GM19238 (cell line): ENCODE measurements around the gene PHF5A.
A peak's percentile ranks its signal among the peaks of the same experiment; 100 is the strongest.
"Not testable (repeated sequence)": the region's sequence is repeated elsewhere in the genome, so short reads cannot be mapped to it uniquely, and the experiment has no call there.

Source experiments
- DNase-seq: peaks from one replicate; pipeline ENCODE4 v3.0.0; 2011; ENCODE audit warnings: low spot score; ENCODE audit not compliant: insufficient read length

Gene PHF5A

DNA sequence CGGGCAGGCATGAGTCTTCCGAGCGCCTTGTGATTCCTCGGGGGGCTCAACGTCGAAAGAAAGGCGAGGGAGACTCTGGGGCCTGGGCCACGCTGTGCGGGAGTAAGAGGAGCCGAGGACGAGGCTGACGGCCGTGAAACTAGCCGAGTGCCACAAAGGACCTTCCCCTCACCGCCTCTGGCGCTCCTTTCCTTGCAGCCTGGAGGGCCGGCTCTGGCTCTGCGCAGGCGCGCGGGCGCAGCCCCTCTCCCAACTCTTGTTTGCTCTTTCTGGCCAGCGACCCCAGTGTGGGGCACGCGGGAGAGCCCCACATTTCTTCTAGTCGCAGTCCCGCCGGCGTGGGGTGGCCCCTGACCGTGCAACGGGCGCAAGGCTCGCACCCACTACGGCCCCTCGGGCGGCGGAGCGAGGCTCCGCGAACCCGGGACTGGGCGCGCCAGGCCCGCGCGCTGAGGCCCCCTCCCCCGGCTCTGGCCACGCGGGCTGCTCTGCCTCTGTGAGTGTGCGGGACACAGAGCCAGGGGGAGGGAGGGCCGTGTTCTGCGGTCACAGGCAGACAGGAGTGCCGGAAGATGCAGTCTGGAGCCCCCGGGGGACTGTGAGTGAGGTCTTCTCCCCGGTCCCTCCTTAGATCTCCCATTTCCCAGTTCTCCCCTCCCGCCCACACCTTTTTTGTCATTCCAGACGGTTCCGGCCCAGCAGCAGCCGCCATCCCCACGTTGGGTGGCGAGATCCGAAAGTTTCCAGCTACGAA is 20.9 kb downstream of the PHF5A start:
- DNase-seq: no peak

DNA sequence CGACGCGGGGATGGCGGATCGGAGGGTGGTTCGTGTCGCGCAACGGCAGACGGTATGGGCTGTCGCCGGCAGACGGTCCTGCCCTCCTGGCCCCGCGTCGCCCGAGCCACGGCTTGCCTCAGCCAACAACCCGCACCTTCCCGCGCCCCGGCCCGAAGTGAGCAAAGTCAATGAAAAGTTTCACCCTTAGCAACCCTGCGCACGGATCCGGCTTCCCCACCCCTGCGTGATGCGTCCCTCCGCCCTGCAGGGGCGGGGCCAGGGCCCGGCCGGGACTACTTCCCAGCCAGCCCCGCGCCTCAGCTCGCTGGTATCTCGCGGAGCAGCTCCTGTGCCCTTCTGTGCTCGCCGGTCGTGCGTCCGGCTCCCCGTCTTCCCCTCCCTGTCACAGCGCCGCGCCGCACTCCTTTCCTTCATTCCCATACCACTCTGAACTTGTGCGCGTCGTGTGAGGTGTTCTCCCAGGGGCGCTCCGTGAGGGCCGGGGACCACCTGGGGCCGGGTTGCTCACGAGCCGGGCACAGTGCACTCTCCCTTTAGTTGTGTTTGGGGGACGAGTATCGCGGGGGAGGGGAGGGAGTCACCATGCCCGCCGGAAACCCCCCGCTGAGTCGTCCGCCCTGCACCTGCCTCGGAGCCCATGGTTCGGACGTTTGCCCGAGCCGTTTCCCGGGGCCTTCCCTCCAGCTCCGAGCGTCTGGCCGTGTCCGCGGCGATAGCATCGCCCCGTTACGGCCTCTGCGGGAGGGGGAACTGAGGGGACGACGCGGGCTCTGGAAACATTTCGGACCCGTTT is 21.7 kb downstream of the PHF5A start, which contains the start of gene TOB2:
Gene TOB2 (minus strand): TSS at position 163 of the 796 bp plus-strand sequence. CDS start 9,456 bp downstream, outside the sequence.
- peak; percentile 51 for DNase-seq

DNA sequence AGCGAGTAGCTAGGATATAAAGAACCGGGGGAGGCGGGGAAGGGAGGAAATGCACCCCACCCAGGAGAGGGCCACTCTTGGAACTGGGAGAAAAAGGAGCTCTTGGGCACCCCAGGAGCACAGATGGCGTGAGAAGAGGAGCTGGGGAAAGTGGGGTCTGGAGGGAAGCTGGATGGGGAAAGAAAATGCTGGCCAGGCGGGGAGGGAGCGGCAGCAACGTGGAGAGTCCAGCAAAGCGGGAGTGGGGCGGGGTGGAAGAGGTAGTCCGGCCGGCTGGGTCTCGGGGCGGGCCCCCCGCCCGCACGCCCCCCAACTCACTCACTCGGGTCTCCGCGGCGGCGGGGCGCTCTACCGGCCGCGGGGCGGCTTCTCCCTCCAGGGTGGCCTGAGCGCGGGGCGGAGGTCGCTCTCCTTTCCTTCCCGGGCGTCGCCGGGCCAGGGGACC is 22.4 kb downstream of the PHF5A start:
- no peak for DNase-seq

DNA sequence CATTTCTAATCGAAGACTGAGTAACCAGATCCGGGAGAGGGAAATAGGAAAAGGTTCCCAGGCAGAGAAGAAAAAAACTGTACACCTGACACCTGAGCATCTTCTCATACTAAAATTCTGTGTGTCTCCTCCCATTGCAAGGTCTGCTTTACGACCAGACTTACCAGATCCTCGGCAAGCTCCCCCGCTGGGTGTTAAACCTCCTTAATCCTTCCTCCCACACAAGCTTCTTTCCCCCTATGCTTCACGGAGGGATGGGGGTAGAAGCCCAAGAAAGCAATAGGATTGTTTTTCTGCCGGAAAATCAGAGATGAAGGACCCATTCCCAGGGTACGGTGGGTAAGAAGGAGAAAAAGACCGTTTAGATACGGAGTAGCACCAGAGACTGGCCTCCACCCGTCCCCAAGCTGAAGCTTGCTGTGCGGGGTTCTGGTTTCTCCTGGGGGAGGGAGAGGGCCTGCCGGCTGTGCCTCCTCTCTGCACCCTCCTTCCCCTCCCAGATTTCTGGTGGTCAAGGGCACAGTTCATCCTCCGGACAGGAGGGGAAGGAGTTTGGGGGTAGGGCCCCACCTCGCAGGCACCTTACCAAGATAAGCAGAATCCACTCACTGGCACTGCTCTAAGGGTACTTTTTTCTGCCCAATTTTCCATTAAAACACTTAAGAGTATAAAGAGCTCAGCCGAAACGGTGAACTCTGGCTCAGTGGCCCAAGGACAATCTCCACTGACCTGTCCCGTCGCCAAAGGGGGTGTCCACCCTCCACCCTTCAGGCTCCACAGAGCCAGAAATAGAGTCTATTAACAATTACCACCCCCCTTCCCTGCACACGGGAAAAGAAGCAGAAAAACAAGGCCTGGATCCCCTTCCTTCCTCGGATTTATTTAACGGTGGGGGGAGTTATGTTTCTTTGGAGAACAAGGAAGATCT is 23.1 kb downstream of the PHF5A start:
- no peak for DNase-seq

DNA sequence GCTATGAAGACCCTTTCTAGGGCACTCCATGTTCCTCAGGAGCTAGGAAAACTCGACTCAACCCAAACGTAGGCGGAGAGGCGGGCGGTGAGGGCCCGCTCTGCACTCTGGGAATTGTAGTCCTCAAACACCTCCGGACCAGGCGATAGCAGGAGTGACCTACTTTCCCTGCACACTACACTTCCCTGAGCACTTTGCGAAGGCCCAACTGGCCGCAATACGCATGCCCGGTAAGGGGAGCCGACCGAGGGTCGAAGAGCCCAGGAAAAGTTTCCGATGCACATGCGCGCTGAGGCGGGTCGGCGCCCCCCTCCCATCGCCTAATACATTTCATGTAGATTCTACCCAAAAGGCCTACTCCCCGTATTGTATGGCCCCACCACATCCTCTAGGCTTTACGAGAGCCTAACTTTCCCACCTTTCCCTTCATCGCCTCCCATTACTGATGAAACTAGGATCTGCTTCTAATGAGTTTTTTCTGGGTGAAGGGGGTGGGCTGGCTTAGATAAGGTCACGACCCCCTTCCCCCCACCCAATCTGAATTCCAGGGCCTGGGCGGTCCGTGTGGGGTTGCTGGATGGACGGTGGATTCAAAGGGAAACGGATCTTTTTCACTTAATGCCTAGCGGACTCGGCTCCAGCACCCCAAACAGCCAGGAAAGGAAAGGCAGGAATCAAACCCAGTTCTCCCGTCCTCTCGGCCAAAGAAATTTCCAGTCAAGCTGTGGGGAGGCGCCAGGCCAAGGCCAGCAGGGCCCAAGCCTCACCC is 23.9 kb downstream of the PHF5A start:
- peak; percentile 70 for DNase-seq

DNA sequence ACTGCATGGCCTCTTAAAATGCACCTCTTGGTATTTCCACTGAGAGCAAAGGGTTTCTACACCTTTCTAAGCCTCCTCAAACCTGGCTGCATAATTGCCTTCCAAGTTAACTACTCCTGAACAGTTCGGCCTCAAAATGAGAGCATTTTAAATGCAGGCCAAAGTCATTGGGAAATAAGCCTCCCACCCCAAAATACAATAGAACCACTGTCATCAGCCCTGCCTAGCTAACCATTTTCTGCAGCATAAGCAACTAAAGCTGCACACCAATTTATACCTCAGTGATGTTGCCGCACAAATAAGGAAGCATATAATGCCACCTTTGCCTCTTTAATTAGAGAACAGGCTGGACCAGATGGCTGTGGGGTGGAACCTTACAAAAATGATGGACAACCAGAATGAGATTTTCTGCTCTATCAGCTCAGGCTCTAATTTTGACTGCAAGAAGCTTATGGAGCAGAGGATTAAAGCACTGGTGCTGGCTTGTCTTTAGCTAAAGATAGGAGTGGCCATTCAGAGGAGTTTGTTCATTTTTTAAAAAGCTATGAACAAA is 26.2 kb downstream of the PHF5A start:
- no peak for DNase-seq

DNA sequence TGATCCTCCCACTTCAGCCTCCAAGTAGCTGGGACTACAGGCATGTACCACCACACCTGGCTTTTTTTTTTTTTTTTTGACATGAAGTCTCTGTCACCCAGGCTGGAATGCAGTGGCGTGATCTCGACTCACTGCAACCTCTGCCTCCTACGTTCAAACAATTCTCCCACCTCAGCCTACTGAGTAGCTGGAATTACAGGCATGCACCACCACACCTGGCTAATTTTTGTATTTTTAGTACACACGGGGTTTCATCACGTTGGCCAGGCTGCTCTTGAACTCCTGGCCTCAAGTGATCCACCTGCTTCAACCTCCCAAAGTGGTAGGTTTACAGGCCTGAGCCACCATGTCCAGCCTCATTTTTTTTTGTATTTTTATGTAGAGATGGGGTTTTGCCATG is 28.0 kb downstream of the PHF5A start:
- not testable (repeated sequence) for DNase-seq

DNA sequence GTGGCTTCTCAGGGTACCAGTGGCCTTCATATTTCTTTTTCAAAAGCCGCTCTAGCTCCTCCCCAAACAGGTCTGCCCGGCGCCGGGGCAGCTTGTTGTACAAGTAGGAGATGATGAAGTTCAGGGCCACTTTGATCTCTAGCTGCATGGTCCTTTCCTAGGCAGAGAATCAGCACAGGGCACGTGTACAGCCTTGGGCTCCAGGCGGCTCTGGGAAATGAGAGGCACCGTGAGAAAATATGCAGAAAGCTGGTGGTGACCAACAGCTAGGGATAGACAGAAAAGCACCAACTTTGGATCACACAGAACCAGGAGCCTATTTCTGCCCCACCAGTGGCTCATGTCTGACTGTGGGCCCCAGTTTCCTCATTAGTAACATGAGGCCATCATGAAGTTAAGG is 31.3 kb downstream of the PHF5A start:
- no peak for DNase-seq

DNA sequence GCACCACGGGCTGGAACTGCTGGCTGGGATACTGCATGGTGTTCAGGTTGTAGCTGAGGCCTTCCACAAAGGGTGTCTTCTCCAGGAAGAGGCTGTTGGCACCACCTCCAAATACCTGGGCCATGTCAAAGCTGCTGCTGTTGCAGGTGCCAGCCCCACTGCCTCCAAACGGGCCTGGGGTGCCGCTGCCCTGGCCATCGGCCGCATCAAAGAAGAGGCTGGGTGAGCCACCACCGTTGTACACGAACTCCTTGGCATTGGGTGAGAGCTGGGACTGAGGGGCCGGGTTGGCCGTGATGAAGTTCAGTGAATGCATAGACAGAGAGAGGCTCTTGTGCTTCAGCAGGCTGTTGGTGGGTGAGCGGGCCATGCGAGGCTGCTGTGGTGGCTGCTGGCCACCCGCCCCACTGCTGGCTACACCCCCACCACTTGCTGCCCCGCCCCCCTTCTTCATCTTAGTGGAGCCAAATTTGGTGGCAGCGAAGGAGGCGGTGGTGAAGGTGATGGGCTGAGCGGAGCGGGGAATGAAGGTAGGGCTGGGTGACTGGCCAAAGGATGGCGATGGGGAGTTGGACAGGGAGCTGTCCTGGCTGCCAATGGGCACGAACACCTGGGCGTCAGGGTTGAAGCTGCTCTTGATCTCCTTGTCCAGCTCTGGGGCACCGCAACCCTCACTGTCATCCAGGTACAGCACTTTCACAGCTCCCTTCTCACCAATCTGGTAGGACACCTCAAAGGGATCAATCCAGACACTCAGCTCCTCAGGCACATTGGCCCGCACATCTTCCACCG is 32.0 kb downstream of the PHF5A start:
- DNase-seq: no peak

DNA sequence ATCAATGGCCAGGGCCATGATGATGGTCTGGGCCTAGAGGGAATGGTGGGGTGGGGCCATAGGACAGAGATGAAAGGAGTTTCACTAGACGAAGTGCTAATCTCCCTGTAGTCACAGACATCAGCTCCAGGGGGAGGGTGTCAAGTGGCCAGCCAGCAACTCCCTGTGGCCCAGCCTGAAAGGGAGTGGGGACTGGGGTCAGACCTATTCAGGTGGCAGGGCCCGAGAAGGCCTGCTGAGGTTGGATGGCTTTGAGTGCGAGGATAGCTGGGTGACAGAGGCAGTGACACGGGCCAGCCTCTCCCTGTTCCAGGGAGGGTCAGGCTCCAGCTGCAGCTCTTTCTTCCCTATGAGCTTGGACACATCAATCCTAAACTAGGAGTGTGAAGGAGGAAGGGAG is 32.9 kb downstream of the PHF5A start:
- no peak for DNase-seq

DNA sequence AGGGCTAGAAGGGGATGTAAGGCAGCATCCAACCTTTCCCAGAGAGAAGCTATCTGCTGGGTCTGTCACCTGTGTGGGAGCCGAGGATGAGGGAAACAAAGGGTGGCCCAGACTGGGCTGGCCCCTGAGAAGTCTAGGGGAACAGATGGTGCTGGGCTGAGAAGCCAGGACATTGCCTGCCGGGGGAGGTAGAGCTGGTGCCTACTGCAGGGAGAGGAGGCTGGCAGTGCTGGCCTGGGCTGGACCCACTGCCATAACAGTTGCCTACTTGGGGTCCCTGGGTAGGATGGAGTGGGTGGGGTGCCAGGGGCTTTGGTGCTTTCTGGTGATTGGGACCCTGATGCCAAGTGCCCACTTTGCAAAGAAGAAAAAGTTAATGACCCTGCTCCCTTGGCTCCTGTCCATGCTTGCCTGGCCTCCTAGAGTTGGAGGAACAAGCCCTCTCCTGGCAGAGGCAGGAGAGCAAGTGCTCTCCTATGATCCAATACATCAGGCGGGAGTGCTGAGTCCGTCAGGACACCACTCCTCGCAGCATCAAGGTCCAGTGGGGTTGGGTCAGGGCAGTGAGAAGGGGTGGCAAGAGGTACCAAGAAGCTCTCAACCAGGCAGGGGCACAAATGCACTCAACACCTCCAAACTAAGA is 34.0 kb downstream of the PHF5A start:
- DNase-seq: not testable (repeated sequence)

DNA sequence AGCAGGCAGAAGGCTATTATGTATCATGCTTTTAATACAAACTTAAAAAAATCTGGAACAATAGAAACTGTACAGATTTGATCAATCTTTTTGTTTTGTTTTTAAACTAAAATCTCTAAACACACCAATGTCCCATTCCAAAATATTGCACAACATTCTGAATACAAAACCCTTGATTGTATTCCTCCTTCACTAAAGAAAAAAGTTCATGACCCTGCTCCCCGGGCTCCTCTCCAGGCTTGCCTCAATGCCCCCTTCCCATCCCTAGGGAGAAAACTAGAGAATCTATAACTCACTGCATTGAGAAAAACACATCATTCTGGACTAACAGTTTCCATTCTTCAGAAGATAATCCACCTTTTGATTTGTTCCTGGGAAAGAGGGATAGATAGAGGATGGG is 35.0 kb downstream of the PHF5A start:
- DNase-seq: not testable (repeated sequence)

DNA sequence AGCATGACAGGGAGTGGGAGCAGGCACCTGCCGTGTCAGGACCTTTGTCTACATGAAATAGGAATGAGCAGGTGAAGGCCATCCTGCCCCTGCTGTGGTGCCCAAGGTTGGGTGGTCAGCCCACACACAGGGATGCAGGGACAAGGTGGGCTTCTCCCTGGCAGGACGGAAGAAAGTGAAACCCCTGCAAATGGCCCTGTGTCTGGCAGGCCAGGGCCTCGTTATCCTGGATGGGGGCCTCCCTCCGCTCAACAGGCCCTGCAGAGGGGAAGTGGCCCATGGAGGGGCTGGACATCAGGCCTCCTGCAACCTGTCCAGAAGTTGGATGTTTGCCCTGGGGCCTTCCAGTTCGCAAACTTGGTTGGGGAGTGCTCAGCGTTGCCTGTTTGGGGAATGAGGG is 36.8 kb downstream of the PHF5A start:
- no peak for DNase-seq

DNA sequence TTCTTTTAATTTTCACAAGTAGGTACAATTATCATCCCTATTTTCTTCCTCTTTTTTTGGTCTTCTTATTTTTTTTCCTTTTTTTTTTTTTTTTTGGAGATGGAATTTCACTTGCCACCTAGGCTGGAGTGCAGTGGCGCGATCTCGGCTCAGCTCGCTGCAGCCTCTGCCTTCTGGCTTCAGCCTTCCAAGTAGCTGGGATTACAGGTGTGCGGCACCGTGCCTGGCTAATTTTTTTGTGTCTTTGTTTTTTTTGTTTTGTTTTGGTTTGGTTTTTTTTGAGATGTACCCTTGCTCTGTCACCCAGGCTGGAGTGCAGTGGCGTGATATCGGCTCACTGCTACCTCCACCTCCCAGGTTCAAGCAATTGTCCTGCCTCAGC is 38.5 kb downstream of the PHF5A start:
- DNase-seq: no peak

DNA sequence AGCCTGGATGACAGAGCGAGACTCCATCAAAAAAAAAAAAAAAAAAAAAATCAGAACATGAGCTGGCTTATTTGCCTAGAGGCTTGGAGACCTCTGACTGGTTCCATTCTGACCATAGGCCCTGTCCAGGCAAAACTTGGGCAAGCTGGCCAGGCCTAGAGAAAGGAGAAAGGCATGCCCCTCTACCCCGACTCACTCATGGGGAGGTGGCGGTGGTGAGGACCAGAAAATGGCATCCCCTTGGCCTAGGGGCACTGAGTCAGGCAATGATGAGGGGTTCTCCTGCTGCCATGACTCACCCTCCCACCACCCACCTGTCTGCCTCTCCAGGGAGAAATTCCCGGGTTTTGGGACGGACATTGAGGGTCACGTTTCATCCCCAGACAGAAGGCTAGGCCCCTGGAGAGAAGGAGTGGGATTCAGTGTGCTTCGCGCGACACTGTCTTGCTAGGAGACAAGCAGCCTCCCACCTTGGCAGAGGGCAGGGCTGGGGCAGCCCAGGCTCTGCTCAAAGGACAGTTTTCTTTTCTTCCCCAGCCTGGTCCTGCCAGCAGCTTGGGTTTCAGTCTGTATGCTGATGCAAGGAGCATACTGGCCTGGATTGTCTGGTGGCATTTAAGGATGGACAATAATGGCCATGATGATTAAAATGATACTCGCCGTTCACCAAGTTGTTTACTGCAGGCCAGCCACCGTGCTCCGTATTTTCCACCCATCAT is 39.1 kb downstream of the PHF5A start:
- no peak for DNase-seq

DNA sequence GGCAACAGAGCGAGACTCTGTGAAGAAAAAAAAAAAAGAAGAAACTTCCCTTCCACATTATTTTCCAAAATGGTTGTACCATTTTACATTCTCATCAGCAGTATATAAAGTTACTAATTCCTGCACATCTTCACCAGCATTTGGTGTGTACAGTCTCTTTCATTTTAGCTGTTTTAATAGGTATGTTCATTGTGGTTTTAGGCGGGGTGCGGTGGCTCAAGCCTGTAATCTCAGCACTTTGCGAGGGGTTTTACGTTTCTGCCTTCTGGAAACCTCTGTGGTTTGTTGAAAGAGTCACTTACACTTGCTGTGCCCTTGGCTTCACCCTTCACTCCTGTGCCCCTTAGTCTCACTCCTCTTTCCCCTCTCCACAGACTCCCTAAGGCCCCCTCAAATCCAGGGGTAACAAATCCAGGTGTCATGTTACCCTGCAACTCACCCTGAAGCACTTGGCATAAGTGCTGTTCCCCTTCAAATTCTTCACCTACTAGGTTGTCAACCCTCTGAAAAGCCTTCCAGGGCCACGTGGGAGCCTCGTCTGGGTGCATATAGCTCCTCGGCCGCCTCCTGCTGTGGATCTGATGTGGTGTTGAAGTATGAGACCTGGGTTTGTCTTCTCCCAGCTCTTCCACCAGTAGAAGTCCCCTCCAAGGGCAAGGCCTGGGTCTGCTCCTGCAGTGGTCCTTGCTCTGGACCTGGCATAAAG is 42.7 kb downstream of the PHF5A start:
- no peak for DNase-seq

DNA sequence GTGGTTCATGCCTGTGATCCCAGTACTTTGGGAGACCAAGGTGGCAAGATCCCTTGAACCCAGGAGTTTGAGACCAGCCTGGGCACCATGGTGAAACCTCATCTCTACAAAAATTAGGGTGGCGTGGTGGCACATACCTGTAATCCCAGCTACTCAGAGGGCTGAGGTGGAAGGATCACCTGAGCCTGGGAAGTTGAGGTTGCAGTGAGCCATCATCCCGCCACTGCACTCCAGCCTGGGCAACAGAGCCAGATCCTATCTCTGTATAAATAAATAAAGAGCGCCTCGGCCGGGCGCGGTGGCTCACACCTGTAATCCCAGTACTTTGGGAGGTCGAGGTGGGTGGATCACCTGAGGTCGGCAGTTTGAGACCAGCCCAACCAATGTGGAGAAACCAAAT is 49.8 kb downstream of the PHF5A start:
- no peak for DNase-seq
